ENCODE measurements around the gene SPATA46. TPM values are rescaled to one million over a fixed set of nuclear protein-coding genes. Genes with fewer than 3 reads are reported as not detected.
"Not testable (repeated sequence)": the region's sequence is repeated elsewhere in the genome, so short reads cannot be mapped to it uniquely, and the experiment has no call there.

SPATA46 gene, protein sequence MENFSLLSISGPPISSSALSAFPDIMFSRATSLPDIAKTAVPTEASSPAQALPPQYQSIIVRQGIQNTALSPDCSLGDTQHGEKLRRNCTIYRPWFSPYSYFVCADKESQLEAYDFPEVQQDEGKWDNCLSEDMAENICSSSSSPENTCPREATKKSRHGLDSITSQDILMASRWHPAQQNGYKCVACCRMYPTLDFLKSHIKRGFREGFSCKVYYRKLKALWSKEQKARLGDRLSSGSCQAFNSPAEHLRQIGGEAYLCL
- not detected for total RNA-seq
- polyA plus RNA-seq, result not detected
- long read RNA-seq, donor 1, result 0 reads
- long read RNA-seq, donor 2, result 0 reads
- long read RNA-seq, donor 3, result 0 reads
- long read RNA-seq, donor 4, result 0 reads
- long read RNA-seq, donor 5, result 0 reads
- long read RNA-seq, donor 6, result 0 reads
- long read RNA-seq, donor 7, result 0 reads
- long read RNA-seq, donor 8, result 0 reads
- long read RNA-seq, donor 9, result 0 reads
- long read RNA-seq, donor 10, result 0 reads

GRCh38 chr1:162376691-162377090 is at the start of gene SPATA46:
Gene SPATA46, minus strand, starts transcription at chr1:162376854. Its CDS starts 64 bp downstream, at chr1:162376790.
- H3K4me3 ChIP-seq, result no peak within 1 kb of the TSS
- WGBS, 4 donors, result 93 to 100% (median 94%) methylated on average over 5 of the region's 5 CpGs
- DNase-seq, result no peak
- H3K27me3 ChIP-seq, result no peaks in the 10 kb centered on the region
- H3K36me3 ChIP-seq (replicated peaks in 1 of 2), result no peaks in the 10 kb centered on the region
- no peaks in the 10 kb centered on the region for H3K9me3 ChIP-seq (replicated peaks in 1 of 3)
- TF ChIP-seq POLR2A (IDR thresholded peaks at IDR 0.05), result no peak
- TF ChIP-seq CTCF (IDR thresholded peaks at IDR 0.05), result no peak
- no peak within 1 kb of the TSS for H3K27ac ChIP-seq
- intact Hi-C loops (cut with DNase I), result no loop called here
- H3K4me1 ChIP-seq (replicated peaks in 1 of 2), result no peaks in the 10 kb centered on the region

DNA sequence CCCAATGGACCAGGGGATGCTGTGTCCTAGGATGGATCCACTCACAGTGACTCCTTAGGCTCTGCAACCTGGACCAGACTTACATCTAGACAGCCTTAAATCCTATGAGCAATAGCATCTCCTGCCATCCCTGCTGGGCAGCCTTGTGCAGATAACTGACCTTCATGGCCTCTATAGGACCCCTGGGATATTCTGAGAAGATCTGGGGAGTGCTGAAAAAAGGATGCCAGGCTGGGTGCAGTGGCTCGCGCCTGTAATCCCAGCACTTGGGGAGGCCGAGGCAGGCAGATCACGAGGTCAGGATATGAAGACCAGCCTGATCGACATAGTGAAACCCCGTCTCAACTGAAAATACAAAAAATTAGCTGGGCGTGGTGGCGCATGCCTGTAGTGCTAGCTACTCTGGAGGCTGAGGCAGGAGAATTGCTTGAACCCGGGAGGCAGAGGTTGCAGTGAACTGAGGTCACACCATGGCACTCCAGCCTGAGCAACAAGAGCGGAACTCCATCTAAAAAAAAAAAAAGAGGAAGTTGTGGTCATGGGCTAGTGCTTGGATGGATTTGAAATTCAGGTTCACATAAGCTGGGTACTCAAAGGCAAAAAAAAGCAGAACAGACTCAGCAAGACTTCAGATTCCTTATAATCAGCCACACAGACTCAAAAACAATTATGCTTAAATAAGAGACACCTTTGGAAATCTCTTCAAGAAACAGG is 46.2 kb upstream of the SPATA46 start:
- WGBS, 4 donors, result 74 to 94% (median 83%) methylated on average over 10 of the region's 10 CpGs
- H3K36me3 ChIP-seq (replicated peaks in 1 of 2), result no peaks in the 10 kb centered on the region
- H3K4me1 ChIP-seq (replicated peaks in 1 of 2), result no peaks in the 10 kb centered on the region
- no peak overlapping the region for H3K27ac ChIP-seq
- H3K27me3 ChIP-seq, result no peaks in the 10 kb centered on the region
- no peak for DNase-seq
- no peaks in the 10 kb centered on the region for H3K9me3 ChIP-seq (replicated peaks in 1 of 3)
- TF ChIP-seq POLR2A (IDR thresholded peaks at IDR 0.05) (no peak), CTCF (IDR thresholded peaks at IDR 0.05) (no peak)
- no peak overlapping the region for H3K4me3 ChIP-seq
- intact Hi-C loops (cut with DNase I), result no loop called here

DNA sequence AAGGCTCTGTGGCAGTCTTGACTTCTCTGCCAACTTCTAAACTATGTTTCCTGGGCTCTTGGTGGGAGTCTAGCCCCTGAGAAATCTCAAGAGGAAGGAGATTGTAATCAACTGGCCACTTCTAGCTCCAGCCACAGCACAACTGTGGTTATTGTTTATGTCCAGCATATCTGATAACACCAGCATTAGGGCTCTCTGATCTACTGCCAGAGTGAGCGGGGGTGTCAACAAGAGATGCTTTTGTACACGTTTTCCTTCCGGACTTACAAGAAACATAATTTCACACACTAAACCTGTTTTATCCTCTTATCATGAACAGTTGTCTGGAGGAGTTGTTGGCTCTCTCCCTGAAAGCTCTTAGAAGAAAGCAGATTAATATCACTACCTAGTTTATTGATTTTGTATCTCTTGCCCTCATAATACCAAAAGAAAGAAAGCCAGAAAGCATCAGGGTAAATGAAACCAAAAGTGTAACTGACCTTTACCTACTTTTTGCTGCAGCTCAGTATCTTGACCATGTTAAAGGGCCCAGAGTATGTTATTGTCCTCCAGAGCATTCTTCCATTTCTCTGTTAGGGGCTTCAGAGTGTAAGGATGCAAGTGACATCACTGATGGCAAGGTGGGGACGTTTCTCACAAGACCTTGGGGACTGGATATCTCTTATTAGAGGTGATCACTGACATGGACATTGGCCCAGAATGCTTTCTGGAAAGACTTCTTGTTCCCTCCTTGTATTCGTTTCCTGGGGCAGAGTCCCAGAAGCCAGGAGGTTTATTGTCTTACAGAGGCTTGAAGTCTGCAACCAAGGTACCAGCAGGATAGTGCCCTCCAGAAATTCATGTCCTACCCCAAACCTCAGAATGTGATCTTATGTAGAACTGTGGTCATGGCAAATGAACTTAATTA is 44.9 kb upstream of the SPATA46 start:
- Histone ChIP-seq H3K27me3 (no peaks in the 10 kb centered on the region), H3K36me3 (replicated peaks in 1 of 2) (no peaks in the 10 kb centered on the region), H3K4me1 (replicated peaks in 1 of 2) (no peaks in the 10 kb centered on the region), H3K27ac (no peak overlapping the region), H3K9me3 (replicated peaks in 1 of 3) (no peaks in the 10 kb centered on the region), H3K4me3 (no peak overlapping the region)
- intact Hi-C loops (cut with DNase I), result no loop called here
- TF ChIP-seq POLR2A (IDR thresholded peaks at IDR 0.05) (no peak), CTCF (IDR thresholded peaks at IDR 0.05) (no peak)
- DNase-seq, result no peak
- WGBS, 4 donors, result 38 to 48% (median 42%) methylated on average over 4 to 5 of the region's 5 CpGs

GRCh38 chr1:162420120-162420519 is 43.5 kb upstream of the SPATA46 start:
- no peak for DNase-seq
- Histone ChIP-seq H3K4me3 (no peak overlapping the region), H3K36me3 (replicated peaks in 1 of 2) (no peaks in the 10 kb centered on the region), H3K4me1 (replicated peaks in 1 of 2) (no peaks in the 10 kb centered on the region), H3K27ac (no peak overlapping the region), H3K27me3 (no peaks in the 10 kb centered on the region), H3K9me3 (replicated peaks in 1 of 3) (no peaks in the 10 kb centered on the region)
- 68 to 87% (median 79%) methylated on average over 3 of the region's 3 CpGs for WGBS, 4 donors
- intact Hi-C loops (cut with DNase I), result no loop called here
- TF ChIP-seq POLR2A (IDR thresholded peaks at IDR 0.05) (no peak), CTCF (IDR thresholded peaks at IDR 0.05) (no peak)

DNA sequence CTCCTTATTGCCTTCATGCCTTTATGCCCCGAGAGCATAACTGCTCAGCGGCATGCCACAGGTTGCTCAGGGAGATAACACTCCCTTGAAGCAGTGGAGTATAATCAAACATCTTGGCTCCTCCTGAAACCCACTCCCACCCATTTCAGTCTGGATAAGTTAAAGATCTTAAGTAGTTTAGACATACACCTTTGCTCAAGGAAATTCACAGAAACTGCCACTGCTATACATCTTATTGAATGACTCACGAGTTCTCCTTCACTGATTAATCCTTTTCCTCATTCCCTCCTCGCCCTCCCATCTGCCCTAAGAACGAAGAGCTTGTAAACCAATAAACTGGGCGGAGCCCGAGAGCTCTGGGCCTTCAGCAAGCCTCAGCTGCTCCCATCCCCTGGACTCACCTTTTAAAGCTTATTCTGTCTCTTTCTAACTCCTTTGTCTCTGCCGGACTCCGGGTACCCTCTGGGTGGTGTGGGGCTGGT is 42.8 kb upstream of the SPATA46 start:
- H3K4me3 ChIP-seq; DNase-seq; H3K9me3 ChIP-seq (replicated peaks in 1 of 3); H3K36me3 ChIP-seq (replicated peaks in 1 of 2); H3K27me3 ChIP-seq; intact Hi-C loops (cut with DNase I); H3K4me1 ChIP-seq (replicated peaks in 1 of 2); H3K27ac ChIP-seq: not testable (repeated sequence)
- 74 to 85% (median 83%) methylated on average over 9 of the region's 9 CpGs for WGBS, 4 donors

DNA sequence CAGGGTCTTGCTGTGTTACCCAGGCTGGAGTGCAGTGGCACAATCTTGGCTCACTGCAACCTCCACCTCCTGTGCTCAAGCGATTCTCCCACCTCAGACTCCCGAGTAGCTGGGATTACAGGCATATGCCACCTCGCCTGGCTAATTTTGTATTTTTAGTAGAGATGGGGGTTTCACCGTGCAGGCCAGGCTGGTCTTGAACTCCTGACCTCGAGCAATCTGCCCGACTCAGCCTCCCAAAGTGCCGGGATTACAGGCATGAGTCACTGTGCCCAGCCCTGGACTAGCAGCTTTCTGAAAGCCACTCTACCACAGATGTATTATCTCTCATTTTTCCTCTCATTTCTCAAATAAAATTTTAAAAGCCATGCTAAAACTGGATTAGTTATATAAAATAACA is 41.9 kb upstream of the SPATA46 start:
- H3K4me3 ChIP-seq; DNase-seq; H3K27ac ChIP-seq; H3K27me3 ChIP-seq; H3K9me3 ChIP-seq (replicated peaks in 1 of 3); H3K4me1 ChIP-seq (replicated peaks in 1 of 2); H3K36me3 ChIP-seq (replicated peaks in 1 of 2); intact Hi-C loops (cut with DNase I): not testable (repeated sequence)
- 61 to 82% (median 69%) methylated on average over 7 of the region's 7 CpGs for WGBS, 4 donors
